CD4-positive, alpha-beta T cell (primary cell): ENCODE results near the gene SERGEF. TPM values are rescaled to one million over a fixed set of nuclear protein-coding genes. Genes with fewer than 3 reads are reported as not detected.

Experiments
- ATAC-seq: fragments of 200-7000 bp; cut with Tn5 transposase; one replicate; pipeline ENCODE4 v1.10.0; 2022; ENCODE audit warnings: mild to moderate bottlenecking; ENCODE audit not compliant: poor library complexity
- CTCF ChIA-PET: fragments of 350-600 bp; sonication (Branson Sonifier 250); formaldehyde crosslinking; loops from one replicate; lab custom pipeline; 2021; ENCODE audit warnings: antibody characterized with exemption, inconsistent platforms; lab: Charles Lee
- POLR2A ChIA-PET: fragments of 350-600 bp; sonication (Branson Sonifier 250); formaldehyde crosslinking; loops from one replicate; lab custom pipeline; 2021; ENCODE audit warnings: antibody characterized with exemption, inconsistent platforms; lab: Charles Lee
- DNase-seq, 14 experiments: peaks; one replicate each; pipeline ENCODE4 v3.0.0-alpha.2; 2013 to 2020; ENCODE audit warnings: mixed read lengths in 2 of 14
- H3K27ac ChIP-seq, 2 donors: one replicate each; pipeline versions ENCODE4 v1.5.1 to v1.7.0; 2013; ENCODE audit warnings: low read length in 2 of 2, low read depth in 1 of 2, mild to moderate bottlenecking in 1 of 2
- H3K27me3 ChIP-seq, 2 experiments: 1 replicate in 1 of 2; 2 replicates in 1 of 2; pipeline versions ENCODE4 v1.6.1 to v1.7.0; 2013; ENCODE audit warnings: low read length in 2 of 2, control low read depth in 1 of 2, mild to moderate bottlenecking in 1 of 2, moderate library complexity in 1 of 2; ENCODE audit not compliant: insufficient read depth in 2 of 2, control insufficient read depth in 1 of 2
- H3K36me3 ChIP-seq: one replicate; pipeline ENCODE4 v1.6.1; 2013; ENCODE audit warnings: low read length, control low read depth; ENCODE audit not compliant: insufficient read depth
- H3K4me1 ChIP-seq: one replicate; pipeline ENCODE4 v1.6.1; 2013; ENCODE audit warnings: low read length, control low read depth; ENCODE audit not compliant: insufficient read depth
- H3K4me3 ChIP-seq: one replicate; pipeline ENCODE4 v1.5.1; 2013; ENCODE audit warnings: mild to moderate bottlenecking, low read length, moderate library complexity
- H3K9me3 ChIP-seq, 2 experiments: 1 replicate in 1 of 2; 2 replicates in 1 of 2; pipeline versions ENCODE4 v1.6.1 to v1.7.0; 2013; ENCODE audit warnings: low read length in 2 of 2, mild to moderate bottlenecking in 2 of 2, control low read depth in 1 of 2, moderate library complexity in 1 of 2; ENCODE audit not compliant: control insufficient read depth in 1 of 2, insufficient read depth in 1 of 2
- H3K27ac Mint-ChIP-seq: one replicate; pipeline ENCODE4 v1.8.0; 2020; ENCODE audit warnings: mixed read lengths
- H3K27me3 Mint-ChIP-seq: one replicate; pipeline ENCODE4 v1.8.0; 2021; ENCODE audit warnings: mixed read lengths
- H3K36me3 Mint-ChIP-seq: one replicate; pipeline ENCODE4 v1.8.0; 2021; ENCODE audit warnings: low read depth, mixed read lengths
- H3K4me1 Mint-ChIP-seq: one replicate; pipeline ENCODE4 v1.8.0; 2021; ENCODE audit warnings: low read depth, mixed read lengths
- H3K4me3 Mint-ChIP-seq: one replicate; pipeline ENCODE4 v1.8.0; 2020; ENCODE audit warnings: mild to moderate bottlenecking, mixed read lengths
- H3K9me3 Mint-ChIP-seq: one replicate; pipeline ENCODE4 v1.8.0; 2020; ENCODE audit warnings: mixed read lengths
- intact Hi-C, 2 experiments: fragments of 100-400 bp; cut with DNase I in 1 of 2; cut with micrococcal nuclease in 1 of 2; formaldehyde crosslinking; loops; one replicate each; pipeline versions ENCODE4 v1.15.1 to v1.9.0; 2023 to 2025; cut with DNase I, micrococcal nuclease
- total RNA-seq, 174 experiments: library from RNA in 2 of 174; stranded (reverse) in 2 of 174; gene quantifications; one replicate each; pipeline ENCODE4 v1.2.3 and lab custom pipeline; 2021 to 2026
- TF ChIP-seq, protein P1 (sequence below): fragments of 200-600 bp; IDR thresholded peaks from one replicate; pipeline ENCODE4 v1.8.0; 2022; ENCODE audit warnings: antibody characterized with exemption, mild to moderate bottlenecking

The SERGEF gene
- total RNA-seq, 2 experiments from 2014 or later, result 35.2 to 37.1 TPM

DNA sequence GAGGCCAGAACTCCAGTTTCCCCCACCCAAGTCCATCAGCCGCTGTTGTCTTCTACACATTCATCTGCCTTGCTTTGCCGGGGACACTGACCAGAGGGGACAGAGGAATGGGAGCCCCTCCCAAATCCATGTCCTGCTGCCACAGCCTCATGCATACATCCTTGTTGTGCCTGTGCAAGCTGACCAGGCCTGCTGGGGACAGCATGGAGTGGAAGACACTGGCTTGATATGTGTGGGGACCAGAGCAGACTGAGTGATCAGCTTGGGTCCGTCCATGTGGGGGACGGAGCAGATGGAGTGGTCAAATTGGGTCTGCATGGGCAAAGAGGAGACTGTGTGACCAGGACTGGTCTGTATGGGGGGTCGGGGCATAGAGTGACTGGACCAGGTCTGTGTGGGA lies 234.5 kb downstream of the SERGEF start:
- H3K27me3 Mint-ChIP-seq, result no peaks in the 10 kb centered on the region
- no peak overlapping the region for H3K4me3 ChIP-seq
- no peak overlapping the region for H3K27ac ChIP-seq
- H3K27ac Mint-ChIP-seq, result no peak overlapping the region
- H3K9me3 Mint-ChIP-seq, result no peaks in the 10 kb centered on the region
- intact Hi-C loops, result no loop called here
- H3K36me3 Mint-ChIP-seq, result no peaks in the 10 kb centered on the region
- no peaks in the 10 kb centered on the region for H3K4me1 Mint-ChIP-seq
- no peaks in the 10 kb centered on the region for H3K36me3 ChIP-seq
- DNase-seq (no peak), ATAC-seq (no peak)
- POLR2A ChIA-PET, result no interaction called here
- TF ChIP-seq, protein P1, sequence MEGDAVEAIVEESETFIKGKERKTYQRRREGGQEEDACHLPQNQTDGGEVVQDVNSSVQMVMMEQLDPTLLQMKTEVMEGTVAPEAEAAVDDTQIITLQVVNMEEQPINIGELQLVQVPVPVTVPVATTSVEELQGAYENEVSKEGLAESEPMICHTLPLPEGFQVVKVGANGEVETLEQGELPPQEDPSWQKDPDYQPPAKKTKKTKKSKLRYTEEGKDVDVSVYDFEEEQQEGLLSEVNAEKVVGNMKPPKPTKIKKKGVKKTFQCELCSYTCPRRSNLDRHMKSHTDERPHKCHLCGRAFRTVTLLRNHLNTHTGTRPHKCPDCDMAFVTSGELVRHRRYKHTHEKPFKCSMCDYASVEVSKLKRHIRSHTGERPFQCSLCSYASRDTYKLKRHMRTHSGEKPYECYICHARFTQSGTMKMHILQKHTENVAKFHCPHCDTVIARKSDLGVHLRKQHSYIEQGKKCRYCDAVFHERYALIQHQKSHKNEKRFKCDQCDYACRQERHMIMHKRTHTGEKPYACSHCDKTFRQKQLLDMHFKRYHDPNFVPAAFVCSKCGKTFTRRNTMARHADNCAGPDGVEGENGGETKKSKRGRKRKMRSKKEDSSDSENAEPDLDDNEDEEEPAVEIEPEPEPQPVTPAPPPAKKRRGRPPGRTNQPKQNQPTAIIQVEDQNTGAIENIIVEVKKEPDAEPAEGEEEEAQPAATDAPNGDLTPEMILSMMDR, result no peak
- no peaks in the 10 kb centered on the region for H3K4me1 ChIP-seq
- H3K4me3 Mint-ChIP-seq, result no peak overlapping the region
- CTCF ChIA-PET, result no interaction called here
- no peaks in the 10 kb centered on the region for H3K9me3 ChIP-seq
- no peaks in the 10 kb centered on the region for H3K27me3 ChIP-seq

DNA sequence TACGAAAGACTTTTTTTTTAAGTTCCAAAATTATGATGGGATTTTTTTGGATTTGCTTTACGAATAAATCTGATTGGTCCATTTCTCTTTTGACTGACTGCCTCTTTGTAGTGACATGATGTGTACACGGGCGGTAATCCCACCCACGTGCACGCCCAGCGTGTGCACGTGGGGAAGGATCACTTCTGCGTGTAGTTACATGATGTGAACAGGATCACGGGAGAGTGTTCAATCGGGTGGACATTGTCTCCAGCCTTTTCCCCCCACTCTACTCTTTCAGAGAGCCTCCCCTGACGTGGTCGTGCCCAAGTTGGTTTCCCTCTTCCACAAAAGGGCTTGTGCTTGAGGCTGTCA lies 235.1 kb downstream of the SERGEF start:
- Histone ChIP-seq H3K9me3 (peaks cover 0 to 2% of the 10 kb centered on the region in 2 experiments), H3K4me1 (no peaks in the 10 kb centered on the region), H3K36me3 (no peaks in the 10 kb centered on the region), H3K27ac (no peak overlapping the region), H3K4me3 (no peak overlapping the region), H3K27me3 (no peaks in the 10 kb centered on the region)
- no peak overlapping the region for H3K27ac Mint-ChIP-seq
- ATAC-seq (no peak), DNase-seq (no peak)
- H3K36me3 Mint-ChIP-seq, result no peaks in the 10 kb centered on the region
- intact Hi-C loops, result no loop called here
- no peaks in the 10 kb centered on the region for H3K4me1 Mint-ChIP-seq
- POLR2A ChIA-PET, result no interaction called here
- no peaks in the 10 kb centered on the region for H3K9me3 Mint-ChIP-seq
- no peak overlapping the region for H3K4me3 Mint-ChIP-seq
- H3K27me3 Mint-ChIP-seq, result no peaks in the 10 kb centered on the region
- CTCF ChIA-PET, result no interaction called here
- TF ChIP-seq, protein P1, result no peak

DNA sequence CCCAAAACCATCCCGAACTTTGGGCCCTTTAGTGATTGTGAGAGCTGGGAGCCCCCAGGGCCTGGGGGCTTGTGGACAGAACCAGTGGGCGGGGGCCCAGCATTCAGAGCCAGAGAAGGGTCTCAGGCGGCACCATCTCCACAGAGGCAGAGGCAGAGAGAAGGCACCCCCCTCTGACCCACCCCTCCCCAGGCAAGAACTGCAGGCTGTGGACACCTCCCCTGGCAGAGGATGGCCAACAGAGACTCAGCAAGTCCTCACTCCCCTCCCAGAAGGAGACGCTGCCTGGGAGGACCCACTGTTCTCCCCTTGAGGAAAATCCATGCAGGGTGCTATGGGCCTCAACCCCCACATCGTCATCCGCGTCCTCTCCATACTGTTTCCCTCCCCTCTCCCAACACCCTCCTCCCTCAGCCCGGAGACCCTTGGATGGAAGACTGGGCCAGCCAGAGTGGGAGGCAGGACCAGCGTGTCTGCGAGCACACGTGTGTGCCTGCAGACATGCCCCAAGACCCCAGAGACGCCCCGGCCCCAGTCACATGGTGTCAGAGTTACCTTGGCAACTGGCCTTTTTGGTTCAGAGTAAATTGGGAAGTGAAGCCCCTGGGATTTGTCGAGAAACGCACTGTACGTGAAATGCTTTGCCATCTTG lies 235.6 kb downstream of the SERGEF start:
- Mint-ChIP-seq H3K4me3 (no peak overlapping the region), H3K27ac (no peak overlapping the region)
- TF ChIP-seq, protein P1, result no peak

More for the DNA sequence above, 235.6 kb downstream of the SERGEF start:
- DNase-seq (no peak), ATAC-seq (no peak)
- intact Hi-C loops, result no loop called here
- no peaks in the 10 kb centered on the region for H3K27me3 Mint-ChIP-seq
- Histone ChIP-seq H3K4me3 (no peak overlapping the region), H3K9me3 (peaks cover 0 to 7% of the 10 kb centered on the region in 2 experiments), H3K27ac (no peak overlapping the region), H3K36me3 (no peaks in the 10 kb centered on the region), H3K27me3 (no peaks in the 10 kb centered on the region), H3K4me1 (no peaks in the 10 kb centered on the region)
- CTCF ChIA-PET, result no interaction called here
- POLR2A ChIA-PET, result no interaction called here
- H3K9me3 Mint-ChIP-seq, result no peaks in the 10 kb centered on the region
- H3K36me3 Mint-ChIP-seq, result no peaks in the 10 kb centered on the region
- no peaks in the 10 kb centered on the region for H3K4me1 Mint-ChIP-seq
